Glutamatergic neuron (in vitro differentiated cells): ENCODE results near the gene ETV5. TPM values are rescaled to one million over a fixed set of nuclear protein-coding genes. Genes with fewer than 3 reads are reported as not detected.

Experiments
- DNase-seq: peaks from one replicate; pipeline ENCODE4 v3.0.0; 2022
- H3K27ac Mint-ChIP-seq: one replicate; pipeline ENCODE4 v1.8.0; 2020; ENCODE audit warnings: mild to moderate bottlenecking, mixed read lengths, inconsistent platforms; ENCODE audit not compliant: unreplicated experiment
- H3K27me3 Mint-ChIP-seq: one replicate; pipeline ENCODE4 v1.8.0; 2020; ENCODE audit warnings: mild to moderate bottlenecking, moderate library complexity, mixed read lengths, inconsistent platforms; ENCODE audit not compliant: unreplicated experiment
- H3K36me3 Mint-ChIP-seq: one replicate; pipeline ENCODE4 v1.8.0; 2020; ENCODE audit warnings: mild to moderate bottlenecking, mixed read lengths, inconsistent platforms; ENCODE audit not compliant: unreplicated experiment
- H3K4me1 Mint-ChIP-seq: one replicate; pipeline ENCODE4 v1.8.0; 2020; ENCODE audit warnings: mild to moderate bottlenecking, low read depth, mixed read lengths, inconsistent platforms; ENCODE audit not compliant: unreplicated experiment
- H3K4me3 Mint-ChIP-seq: one replicate; pipeline ENCODE4 v1.8.0; 2020; ENCODE audit warnings: mild to moderate bottlenecking, mixed read lengths, inconsistent platforms; ENCODE audit not compliant: unreplicated experiment
- H3K9me3 Mint-ChIP-seq: one replicate; pipeline ENCODE4 v1.8.0; 2020; ENCODE audit warnings: mild to moderate bottlenecking, moderate library complexity, mixed read lengths, inconsistent platforms; ENCODE audit not compliant: unreplicated experiment
- CTCF ChIP-seq: fragments of 200-600 bp; sonication (generic); IDR thresholded peaks from one replicate; pipeline ENCODE4 v1.5.0; 2021; ENCODE audit not compliant: partially characterized antibody, unreplicated experiment
- total RNA-seq: library from RNA; stranded (reverse); fragmentation: NEBNext Ultra II Directional; extraction: Animal tissue kit (Norgen Biotek cat#: 25700); gene quantifications from one replicate; pipeline ENCODE4 v1.2.1, GENCODE V29; 2021; ENCODE audit not compliant: unreplicated experiment

The ETV5 gene
- total RNA-seq, 1 donor from 2014 or later: 16.9 TPM

- Mint-ChIP-seq H3K27me3 (peaks cover 8% of the 10 kb centered on the region), H3K27ac (peak overlapping the region; percentile 97), H3K36me3 (no peaks in the 10 kb centered on the region), H3K4me1 (peaks cover 73% of the 10 kb centered on the region), H3K4me3 (peak overlapping the region; percentile 91), H3K9me3 (peaks cover 16% of the 10 kb centered on the region)
- peak; percentile 73 for DNase-seq
- no peak for TF ChIP-seq CTCF
These were observed 11.0 kb downstream of the ETV5 start for GRCh38 chr3:186097663-186098451.

GRCh38 chr3:186097317-186097662 is 11.6 kb downstream of the ETV5 start:
- no peaks in the 10 kb centered on the region for H3K36me3 Mint-ChIP-seq
- peak overlapping the region; percentile 91 for H3K4me3 Mint-ChIP-seq
- H3K9me3 Mint-ChIP-seq: peaks cover 16% of the 10 kb centered on the region
- peaks cover 70% of the 10 kb centered on the region for H3K4me1 Mint-ChIP-seq
- DNase-seq: no peak
- H3K27me3 Mint-ChIP-seq: peaks cover 8% of the 10 kb centered on the region
- H3K27ac Mint-ChIP-seq: peak overlapping the region; percentile 97
- no peak for TF ChIP-seq CTCF

- Mint-ChIP-seq H3K27ac (peak overlapping the region; percentile 97), H3K9me3 (peaks cover 16% of the 10 kb centered on the region), H3K4me1 (peaks cover 70% of the 10 kb centered on the region), H3K4me3 (peak overlapping the region; percentile 91), H3K36me3 (no peaks in the 10 kb centered on the region), H3K27me3 (peaks cover 8% of the 10 kb centered on the region)
- DNase-seq: no peak
- no peak for TF ChIP-seq CTCF
These were observed 12.6 kb downstream of the ETV5 start for GRCh38 chr3:186096290-186096689.

GRCh38 chr3:186095561-186096081 is 13.3 kb downstream of the ETV5 start:
- Mint-ChIP-seq H3K4me3 (peak overlapping the region; percentile 91), H3K9me3 (peaks cover 16% of the 10 kb centered on the region), H3K27me3 (peaks cover 8% of the 10 kb centered on the region), H3K4me1 (peaks cover 68% of the 10 kb centered on the region), H3K27ac (peak overlapping the region; percentile 97), H3K36me3 (no peaks in the 10 kb centered on the region)
- DNase-seq: peak; percentile 64
- TF ChIP-seq CTCF: no peak
